HCT116 (cell line): Measurements from ENCODE around the gene NDUFB7. TPM values are rescaled to one million over a fixed set of nuclear protein-coding genes. Genes with fewer than 3 reads are reported as not detected.
A peak's percentile ranks its signal among the peaks of the same experiment; 100 is the strongest.

Experiments
- ATAC-seq: fragments of 200-7000 bp; cut with Tn5 transposase; 2 replicates; pipeline ENCODE4 v1.9.1; 2020; ENCODE audit warnings: mild to moderate bottlenecking, moderate library complexity
- BruUV-seq: library from RNA; stranded (reverse); fragments of 400-500 nt; replicated peaks from 2 replicates; lab custom pipeline; 2021; lab: Mats Ljungman, UMichigan
- CTCF ChIA-PET: fragments of 300-600 bp; sonication (Branson Sonifier 250); formaldehyde crosslinking; loops from one replicate; lab custom pipeline; 2021; ENCODE audit warnings: antibody characterized with exemption; lab: Charles Lee
- POLR2A ChIA-PET: fragments of 300-600, 350-600 bp; sonication (Branson Sonifier 250); formaldehyde crosslinking; loops from one replicate; lab custom pipeline; 2021; ENCODE audit warnings: antibody characterized with exemption; lab: Charles Lee
- RAD21 ChIA-PET, 2 experiments: fragments of 300-600 bp; sonication (Branson Sonifier 250); formaldehyde crosslinking; loops; one replicate each; lab custom pipeline; 2023; ENCODE audit warnings: low total read pairs in 2 of 2; ENCODE audit not compliant: uncharacterized antibody in 2 of 2, unreplicated experiment in 2 of 2, low non-redundant PET in 1 of 2; lab: Charles Lee
- DNase-seq: peaks from one replicate; pipeline ENCODE4 v3.0.0-alpha.2; 2010; ENCODE audit warnings: low read depth, low spot score
- H2AFZ ChIP-seq: fragments of 200-600 bp; shearing (Covaris generic), sonication (generic); 2 replicates; pipeline ENCODE4 v1.6.1; 2017; ENCODE audit warnings: low read depth, mixed run types, mixed read lengths, antibody characterized with exemption, low read length; ENCODE audit not compliant: poor library complexity, severe bottlenecking
- H3K27ac ChIP-seq: 2 replicates; pipeline ENCODE4 v1.5.1; 2012; ENCODE audit warnings: low read depth, low read length
- H3K27me3 ChIP-seq: fragments of 200-600 bp; sonication (generic); 2 replicates; pipeline ENCODE4 v1.6.1; 2016; ENCODE audit warnings: mixed run types, low read length, mixed read lengths; ENCODE audit not compliant: insufficient read depth
- H3K36me3 ChIP-seq, 2 experiments: fragments of 200-500 bp in 1 of 2; fragments of 200-600 bp in 1 of 2; sonication (Bioruptor generic) in 1 of 2; sonication (generic) in 1 of 2; 2 replicates each; pipeline versions ENCODE4 v1.5.1 to v1.6.1; 2014 to 2016; ENCODE audit warnings: low read length in 2 of 2, inconsistent platforms in 1 of 2, mixed read lengths in 1 of 2, mixed run types in 1 of 2; ENCODE audit not compliant: insufficient read depth in 2 of 2, control insufficient read depth in 1 of 2
- H3K4me1 ChIP-seq, 2 experiments: fragments of 200-600 bp in 1 of 2; sonication (generic) in 1 of 2; 2 replicates each; pipeline versions ENCODE4 v1.5.1 to v1.6.1; 2012 to 2017; ENCODE audit warnings: low read length in 2 of 2, inconsistent platforms in 1 of 2, mild to moderate bottlenecking in 1 of 2, mixed read lengths in 1 of 2, mixed run types in 1 of 2, moderate library complexity in 1 of 2; ENCODE audit not compliant: insufficient read depth in 2 of 2, control insufficient read depth in 1 of 2
- H3K4me2 ChIP-seq: fragments of 200-600 bp; sonication (generic); 2 replicates; pipeline ENCODE4 v1.6.1; 2017; ENCODE audit warnings: mixed run types, low read length, mixed read lengths
- H3K4me3 ChIP-seq, 2 experiments: fragments of 200-600 bp in 1 of 2; sonication (generic) in 1 of 2; replicated peaks in 1 of 2; 2 replicates each; pipeline ENCODE4 v1.5.1; 2011 to 2016; ENCODE audit warnings: low read length in 2 of 2, control low read depth in 1 of 2, low read depth in 1 of 2, mild to moderate bottlenecking in 1 of 2, mixed read lengths in 1 of 2, mixed run types in 1 of 2
- H3K79me2 ChIP-seq: fragments of 200-600 bp; sonication (generic); 2 replicates; pipeline ENCODE4 v1.6.1; 2017; ENCODE audit warnings: mild to moderate bottlenecking, mixed run types, low read length, moderate library complexity, mixed read lengths; ENCODE audit not compliant: insufficient read depth
- H3K9ac ChIP-seq: fragments of 200-600 bp; sonication (generic); 2 replicates; pipeline ENCODE4 v1.6.1; 2016; ENCODE audit warnings: low read length, mixed read lengths
- H3K9me2 ChIP-seq: fragments of 200-600 bp; sonication (generic), shearing (Covaris generic); 2 replicates; pipeline ENCODE4 v1.6.1; 2017; ENCODE audit warnings: mixed run types, mild to moderate bottlenecking, moderate library complexity; ENCODE audit not compliant: insufficient read depth
- H3K9me3 ChIP-seq, 2 experiments: fragments of 200-500 bp in 1 of 2; fragments of 200-600 bp in 1 of 2; sonication (Bioruptor generic) in 1 of 2; sonication (generic) in 1 of 2; 2 replicates each; pipeline ENCODE4 v1.6.1; 2014 to 2017; ENCODE audit warnings: low read length in 2 of 2, mixed read lengths in 2 of 2, inconsistent platforms in 1 of 2, low read depth in 1 of 2, mild to moderate bottlenecking in 1 of 2, mixed run types in 1 of 2, moderate library complexity in 1 of 2; ENCODE audit not compliant: control insufficient read depth in 1 of 2, insufficient read depth in 1 of 2
- H4K20me1 ChIP-seq: fragments of 200-600 bp; sonication (generic), shearing (Covaris generic); 2 replicates; pipeline ENCODE4 v1.6.1; 2017; ENCODE audit warnings: mixed run types, mild to moderate bottlenecking, moderate library complexity; ENCODE audit not compliant: insufficient read depth
- CTCF ChIP-seq, 3 experiments: fragments of 200-600 bp in 1 of 3; sonication (generic) in 1 of 3; IDR thresholded peaks in 2 of 3; conservative IDR thresholded peaks in 1 of 3; 2 replicates each; pipeline ENCODE4 v1.5.1; 2012 to 2017; ENCODE audit warnings: low read depth in 2 of 3, low read length in 2 of 3, antibody characterized with exemption in 1 of 3, borderline replicate concordance in 1 of 3, control low read depth in 1 of 3, mild to moderate bottlenecking in 1 of 3, mixed read lengths in 1 of 3, mixed run types in 1 of 3, moderate library complexity in 1 of 3; ENCODE audit not compliant: insufficient read depth in 1 of 3
- ELF1 ChIP-seq: IDR thresholded peaks from 2 replicates; pipeline ENCODE4 v1.6.1; 2012; ENCODE audit warnings: low read depth, borderline replicate concordance
- EZH2 ChIP-seq: fragments of 200-600 bp; sonication (generic); IDR thresholded peaks from 2 replicates; pipeline ENCODE4 v1.6.1; 2017; ENCODE audit warnings: antibody characterized with exemption, mixed run types
- POLR2A ChIP-seq: IDR thresholded peaks from 2 replicates; pipeline ENCODE4 v1.7.0; 2011; ENCODE audit warnings: borderline replicate concordance; ENCODE audit not compliant: insufficient read depth, insufficient read length; ENCODE audit errors: extremely low read depth
- RAD21 ChIP-seq: IDR thresholded peaks from 2 replicates; pipeline ENCODE4 v1.6.1; 2012; ENCODE audit warnings: low read depth, mild to moderate bottlenecking
- REST ChIP-seq: IDR thresholded peaks from 2 replicates; pipeline ENCODE4 v1.6.1; 2012; ENCODE audit warnings: low read depth
- ZBTB33 ChIP-seq: IDR thresholded peaks from 2 replicates; pipeline ENCODE4 v1.6.1; 2011; ENCODE audit warnings: mild to moderate bottlenecking, low read length, moderate library complexity; ENCODE audit not compliant: insufficient replicate concordance; ENCODE audit errors: extremely low read depth
- ZNF274 ChIP-seq: fragments of 200-500 bp; sonication (Bioruptor generic); IDR thresholded peaks from 2 replicates; pipeline ENCODE4 v1.6.1; 2014; ENCODE audit warnings: mild to moderate bottlenecking, low read depth, low read length, inconsistent platforms
- intact Hi-C: fragments of 100-400 bp; cut with micrococcal nuclease; formaldehyde crosslinking; loops from 2 replicates; pipeline ENCODE4 v1.10.0; 2022
- total RNA-seq: library from RNA; stranded (reverse); gene quantifications from one replicate; pipeline ENCODE4 v1.2.1, GENCODE V29; 2021; ENCODE audit not compliant: unreplicated experiment

The NDUFB7 gene
- total RNA-seq, 1 experiment from 2014 or later, result 167 TPM

GRCh38 chr19:14517446-14517839 lies 54.4 kb downstream of the NDUFB7 start:
- CTCF ChIA-PET, result interaction anchor here (1.9 kb wide), 1 partner anchor 39 kb away, joined by 4 read pairs; no protein-coding TSS in a partner anchor
- POLR2A ChIA-PET, result interaction anchor here (0.7 to 4.7 kb wide), 9 partner anchors 8 to 180 kb away, joined by 3 to 112 read pairs (median 7); partner anchors contain the start of genes GIPC1 and NDUFB7
- RAD21 ChIA-PET, result interaction anchor here in 1 of 2 experiments (1.7 kb wide), 1 partner anchor 54 kb away, joined by 4 read pairs; the partner anchor contains the start of gene NDUFB7

More at GRCh38 chr19:14517446-14517839, 54.4 kb downstream of the NDUFB7 start:
- BruUV-seq, result no TSS peak
- H3K27ac ChIP-seq, result peak overlapping the region; percentile 97
- H3K79me2 ChIP-seq, result peaks cover 44% of the 10 kb centered on the region
- no peaks in the 10 kb centered on the region for H3K9me2 ChIP-seq
- TF ChIP-seq REST (no peak), RAD21 (no peak), ZNF274 (no peak), CTCF (IDR thresholded peaks at IDR 0.05 in 2 of 3, conservative IDR thresholded peaks at IDR 0.05 in 1 of 3; ENCODE audit: borderline replicate concordance in 1 of 3, insufficient read depth in 1 of 3, low read depth in 2 of 3, low read length in 2 of 3) (no peak), POLR2A (no peak), ELF1 (no peak), ZBTB33 (no peak), EZH2 (no peak)
- H3K4me1 ChIP-seq, result peaks cover 50 to 83% of the 10 kb centered on the region in 2 experiments
- ATAC-seq (no peak), DNase-seq (no peak)
- intact Hi-C loops, result no loop called here
- H3K4me3 ChIP-seq, result peak overlapping the region; percentile 90 to 96
- no peak overlapping the region for H2AFZ ChIP-seq
- H3K36me3 ChIP-seq, result peaks cover 7 to 30% of the 10 kb centered on the region in 2 experiments; a peak in 3 of 4 replicates
- H4K20me1 ChIP-seq, result peaks cover 38% of the 10 kb centered on the region; the same call in 1 of the 2 replicates
- no peaks in the 10 kb centered on the region for H3K27me3 ChIP-seq
- H3K4me2 ChIP-seq, result peak overlapping the region; percentile 95
- peak overlapping the region; percentile 99 for H3K9ac ChIP-seq
- H3K9me3 ChIP-seq, result no peaks in the 10 kb centered on the region
